GM23338 (cell line): Measurements from ENCODE around the gene DYNC1LI2. TPM values are rescaled to one million over a fixed set of nuclear protein-coding genes. Genes with fewer than 3 reads are reported as not detected.

ENCODE experiments used
- ETS1 ChIP-seq: IDR thresholded peaks from 2 replicates; pipeline ENCODE4 v1.6.1; 2016; ENCODE audit warnings: antibody characterized with exemption
- EZH2 ChIP-seq: fragments of 200-600 bp; sonication (generic); IDR thresholded peaks from one replicate; pipeline ENCODE4 v1.8.0; 2017; ENCODE audit warnings: antibody characterized with exemption, mild to moderate bottlenecking, low read depth; ENCODE audit not compliant: unreplicated experiment
- JUNB ChIP-seq: IDR thresholded peaks from one replicate; pipeline ENCODE4 v1.6.1; 2016; ENCODE audit warnings: antibody characterized with exemption; ENCODE audit not compliant: unreplicated experiment
- NANOG ChIP-seq: IDR thresholded peaks from 2 replicates; pipeline ENCODE4 v1.6.1; 2016; ENCODE audit warnings: antibody characterized with exemption, borderline replicate concordance
- REST ChIP-seq: IDR thresholded peaks from one replicate; pipeline ENCODE4 v1.6.1; 2018; ENCODE audit warnings: antibody characterized with exemption; ENCODE audit not compliant: unreplicated experiment
- ZNF114 ChIP-seq: fragments of 250-450 bp; sonication (Bioruptor Pico); IDR thresholded peaks from 2 replicates; pipeline ENCODE4 v1.5.0; 2020; ENCODE audit warnings: mild to moderate bottlenecking, moderate library complexity
- ZNF462 ChIP-seq: fragments of 250-450 bp; sonication (Bioruptor Pico); IDR thresholded peaks from 2 replicates; pipeline ENCODE4 v1.5.0; 2020; ENCODE audit warnings: mild to moderate bottlenecking, moderate library complexity
- polyA plus RNA-seq: library from polyadenylated mRNA; unstranded; fragments of >200 nt; fragmentation: Nextera tagmentation; extraction: Ambion mirVana; gene quantifications from 2 replicates; pipeline ENCODE4 v1.2.1, GENCODE V29; 2016
- total RNA-seq: library from RNA; depleted of rRNA; stranded (reverse); fragments of >200 nt; shearing (Covaris generic); gene quantifications from 2 replicates; pipeline ENCODE4 v1.2.3, GENCODE V29; 2014

Gene DYNC1LI2
- total and polyA plus RNA-seq, 2 experiments from 2014 or later: 73.9 to 85.9 TPM

- no peak for TF ChIP-seq ZNF462
- no peak for TF ChIP-seq ZNF114 (CRISPR knock-in tag)
- TF ChIP-seq NANOG: no peak
- no peak for TF ChIP-seq JUNB
- no peak for TF ChIP-seq REST
- TF ChIP-seq ETS1: no peak
- no peak for TF ChIP-seq EZH2
Measured at GRCh38 chr16:66786551-66786950, 35.1 kb upstream of the DYNC1LI2 start (continued).
